ENCODE results near the gene HTR3A.

- TF ChIP-seq CTCF (tag by site-specific recombination; IDR thresholded peaks at IDR 0.05) = no peak
- TF ChIP-seq OSR2 (tag by site-specific recombination; IDR thresholded peaks at IDR 0.05) = no peak
- TF ChIP-seq ZNF140 (tag by site-specific recombination; IDR thresholded peaks at IDR 0.05) = no peak
- TF ChIP-seq ATF2 (tag by site-specific recombination; IDR thresholded peaks at IDR 0.05; ENCODE audit: low read depth) = no peak
- TF ChIP-seq ZNF768 (tag by site-specific recombination; IDR thresholded peaks at IDR 0.05) = no peak
- TF ChIP-seq ZNF274 (IDR thresholded peaks at IDR 0.05; ENCODE audit: low read length) = no peak
- TF ChIP-seq ZNF274 (tag by site-specific recombination; IDR thresholded peaks at IDR 0.05; ENCODE audit: borderline replicate concordance) = no peak
- TF ChIP-seq ZBTB8A (tag by site-specific recombination; IDR thresholded peaks at IDR 0.05) = no peak
- TF ChIP-seq YY1 (tag by site-specific recombination; IDR thresholded peaks at IDR 0.05) = no peak
- TF ChIP-seq PRDM10 (tag by site-specific recombination; IDR thresholded peaks at IDR 0.05) = no peak
- no peak for TF ChIP-seq HOXC10 (CRISPR knock-in tag; IDR thresholded peaks at IDR 0.05)
- TF ChIP-seq ZNF639 (tag by site-specific recombination; IDR thresholded peaks at IDR 0.05) = no peak
- peak; percentile 95 for TF ChIP-seq REST (tag by site-specific recombination; IDR thresholded peaks at IDR 0.05)
These were observed 16.3 kb downstream of the HTR3A start for GRCh38 chr11:113991170-113991569.

Measured in HEK293 (cell line).